Measurements from ENCODE around the gene LAMA3.

Gene LAMA3

GRCh38 chr18:23667114-23667513 is 22.1 kb upstream of the LAMA3 start:
- no peak overlapping the region for H3K4me3 Mint-ChIP-seq
- H3K36me3 Mint-ChIP-seq (ENCODE audit: low read depth): no peaks in the 10 kb centered on the region
- TF ChIP-seq CTCF (IDR thresholded peaks at IDR 0.05): no peak
- peaks cover 81% of the 10 kb centered on the region for H3K27me3 Mint-ChIP-seq (ENCODE audit: low read depth, poor library complexity)
- H3K9me3 Mint-ChIP-seq: no peaks in the 10 kb centered on the region
- no peak overlapping the region for H3K27ac Mint-ChIP-seq
- H3K4me1 Mint-ChIP-seq: peaks cover 6% of the 10 kb centered on the region
- DNase-seq: no peak

GRCh38 chr18:23668731-23669130 is 20.5 kb upstream of the LAMA3 start:
- no peak overlapping the region for H3K4me3 Mint-ChIP-seq
- TF ChIP-seq CTCF (IDR thresholded peaks at IDR 0.05): no peak
- H3K27ac Mint-ChIP-seq: no peak overlapping the region
- peaks cover 67% of the 10 kb centered on the region for H3K27me3 Mint-ChIP-seq (ENCODE audit: low read depth, poor library complexity)
- no peaks in the 10 kb centered on the region for H3K9me3 Mint-ChIP-seq
- H3K4me1 Mint-ChIP-seq: no peaks in the 10 kb centered on the region
- H3K36me3 Mint-ChIP-seq (ENCODE audit: low read depth): no peaks in the 10 kb centered on the region
- no peak for DNase-seq

GRCh38 chr18:23669202-23669766 is 20.0 kb upstream of the LAMA3 start:
- Mint-ChIP-seq H3K27ac (no peak overlapping the region), H3K4me3 (no peak overlapping the region), H3K9me3 (no peaks in the 10 kb centered on the region), H3K4me1 (no peaks in the 10 kb centered on the region), H3K36me3 (ENCODE audit: low read depth) (no peaks in the 10 kb centered on the region), H3K27me3 (ENCODE audit: low read depth, poor library complexity) (peaks cover 61% of the 10 kb centered on the region)
- DNase-seq: no peak
- TF ChIP-seq CTCF (IDR thresholded peaks at IDR 0.05): no peak

GRCh38 chr18:23669804-23670405 is 19.3 kb upstream of the LAMA3 start:
- no peak overlapping the region for H3K4me3 Mint-ChIP-seq
- no peak for TF ChIP-seq CTCF (IDR thresholded peaks at IDR 0.05)
- no peaks in the 10 kb centered on the region for H3K36me3 Mint-ChIP-seq (ENCODE audit: low read depth)
- H3K4me1 Mint-ChIP-seq: no peaks in the 10 kb centered on the region
- DNase-seq: no peak
- H3K27me3 Mint-ChIP-seq (ENCODE audit: low read depth, poor library complexity): peaks cover 56% of the 10 kb centered on the region
- H3K27ac Mint-ChIP-seq: no peak overlapping the region
- H3K9me3 Mint-ChIP-seq: no peaks in the 10 kb centered on the region

- Mint-ChIP-seq H3K27ac (no peak overlapping the region), H3K27me3 (ENCODE audit: low read depth, poor library complexity) (peaks cover 45% of the 10 kb centered on the region), H3K4me3 (no peak overlapping the region), H3K9me3 (no peaks in the 10 kb centered on the region), H3K4me1 (no peaks in the 10 kb centered on the region), H3K36me3 (ENCODE audit: low read depth) (no peaks in the 10 kb centered on the region)
- no peak for TF ChIP-seq CTCF (IDR thresholded peaks at IDR 0.05)
- no peak for DNase-seq
These were observed 17.7 kb upstream of the LAMA3 start for GRCh38 chr18:23671564-23671963.

- no peak for TF ChIP-seq CTCF (IDR thresholded peaks at IDR 0.05)
- Mint-ChIP-seq H3K4me3 (no peak overlapping the region), H3K36me3 (ENCODE audit: low read depth) (no peaks in the 10 kb centered on the region), H3K9me3 (no peaks in the 10 kb centered on the region), H3K4me1 (no peaks in the 10 kb centered on the region), H3K27me3 (ENCODE audit: low read depth, poor library complexity) (peaks cover 28% of the 10 kb centered on the region), H3K27ac (no peak overlapping the region)
- no peak for DNase-seq
These were observed 15.5 kb upstream of the LAMA3 start for GRCh38 chr18:23673725-23674124.
